Stromal cell of bone marrow (primary cell): ENCODE data around the gene MAP3K2.
"Not testable (repeated sequence)": the region's sequence is repeated elsewhere in the genome, so short reads cannot be mapped to it uniquely, and the experiment has no call there.

Experiments used
- DNase-seq: peaks from one replicate; pipeline ENCODE4 v3.0.0-alpha.2; 2012; ENCODE audit warnings: low read depth

The MAP3K2 gene

GRCh38 chr2:127382831-127383230 is 4.9 kb downstream of the MAP3K2 start:
- DNase-seq: no peak

- no peak for DNase-seq
Observed at GRCh38 chr2:127381762-127382161, 6.0 kb downstream of the MAP3K2 start.

GRCh38 chr2:127379712-127380355 is 7.9 kb downstream of the MAP3K2 start:
- DNase-seq: no peak

- no peak for DNase-seq
Observed at GRCh38 chr2:127378720-127379119, 9.1 kb downstream of the MAP3K2 start.

GRCh38 chr2:127377262-127377661 is 10.5 kb downstream of the MAP3K2 start:
- no peak for DNase-seq

GRCh38 chr2:127376257-127376656 is 11.5 kb downstream of the MAP3K2 start:
- DNase-seq: no peak

- no peak for DNase-seq
Observed at GRCh38 chr2:127373362-127374083, 14.3 kb downstream of the MAP3K2 start.

- peak; percentile 58 for DNase-seq
Observed at GRCh38 chr2:127371037-127371436, 16.7 kb downstream of the MAP3K2 start.

GRCh38 chr2:127370010-127370409 is 17.8 kb downstream of the MAP3K2 start:
- DNase-seq: no peak

GRCh38 chr2:127365211-127365643 is 22.5 kb downstream of the MAP3K2 start:
- no peak for DNase-seq

GRCh38 chr2:127362971-127363370 is 24.8 kb downstream of the MAP3K2 start:
- no peak for DNase-seq

- no peak for DNase-seq
Observed at GRCh38 chr2:127361929-127362885, 25.6 kb downstream of the MAP3K2 start.

- no peak for DNase-seq
Observed at GRCh38 chr2:127360242-127360641, 27.5 kb downstream of the MAP3K2 start.

- no peak for DNase-seq
Observed at GRCh38 chr2:127359520-127359919, 28.3 kb downstream of the MAP3K2 start.

- no peak for DNase-seq
Observed at GRCh38 chr2:127358971-127359370, 28.8 kb downstream of the MAP3K2 start.

- DNase-seq: no peak
Observed at GRCh38 chr2:127358044-127358443, 29.7 kb downstream of the MAP3K2 start.

- DNase-seq: no peak
Observed at GRCh38 chr2:127357591-127357990, 30.2 kb downstream of the MAP3K2 start.

- DNase-seq: no peak
Observed at GRCh38 chr2:127356531-127356930, 31.2 kb downstream of the MAP3K2 start.

- no peak for DNase-seq
Observed at GRCh38 chr2:127355407-127356008, 32.3 kb downstream of the MAP3K2 start.

- not testable (repeated sequence) for DNase-seq
Observed at GRCh38 chr2:127353873-127354676, 33.7 kb downstream of the MAP3K2 start.

- DNase-seq: not testable (repeated sequence)
Observed at GRCh38 chr2:127353223-127353622, 34.6 kb downstream of the MAP3K2 start.
